KG1 (cell line): ENCODE results near the gene PDGFRB.

Experiments
- DNase-seq: peaks from one replicate; lab custom pipeline; 2025; lab: John Stamatoyannopoulos, UW

PDGFRB gene

GRCh38 chr5:150163035-150163434 is 7.4 kb upstream of the PDGFRB start:
- DNase-seq = no peak

- DNase-seq = no peak
Observed at GRCh38 chr5:150162142-150162513, 6.5 kb upstream of the PDGFRB start.

- DNase-seq = no peak
Observed at GRCh38 chr5:150161242-150162141, 5.8 kb upstream of the PDGFRB start.

GRCh38 chr5:150160448-150161081 is 4.9 kb upstream of the PDGFRB start:
- no peak for DNase-seq

GRCh38 chr5:150159741-150160179 is 4.1 kb upstream of the PDGFRB start:
- no peak for DNase-seq

GRCh38 chr5:150159031-150159430 is 3.4 kb upstream of the PDGFRB start:
- DNase-seq = no peak

- no peak for DNase-seq
Observed at GRCh38 chr5:150158170-150158949, 2.7 kb upstream of the PDGFRB start.

GRCh38 chr5:150157168-150157567 is 1.5 kb upstream of the PDGFRB start:
- DNase-seq = no peak

- DNase-seq = no peak
Observed at GRCh38 chr5:150156540-150156939, 895 bp upstream of the PDGFRB start.

GRCh38 chr5:150156027-150156368 is 353 bp upstream of the PDGFRB start:
- no peak for DNase-seq

- no peak for DNase-seq
Observed at GRCh38 chr5:150154618-150155128, 972 bp downstream of the PDGFRB start.

- no peak for DNase-seq
Observed at GRCh38 chr5:150153957-150154617, 1.6 kb downstream of the PDGFRB start.

- no peak for DNase-seq
Observed at GRCh38 chr5:150153483-150153882, 2.2 kb downstream of the PDGFRB start.

GRCh38 chr5:150152636-150153462 is 2.8 kb downstream of the PDGFRB start:
- DNase-seq = no peak

GRCh38 chr5:150149618-150150017 is 6.0 kb downstream of the PDGFRB start:
- no peak for DNase-seq

GRCh38 chr5:150148117-150148927 is 7.3 kb downstream of the PDGFRB start:
- DNase-seq = no peak

- DNase-seq = no peak
Observed at GRCh38 chr5:150147670-150148069, 8.0 kb downstream of the PDGFRB start.

GRCh38 chr5:150146862-150147601 is 8.6 kb downstream of the PDGFRB start:
- DNase-seq = no peak

GRCh38 chr5:150146235-150146634 is 9.4 kb downstream of the PDGFRB start:
- no peak for DNase-seq
